Prostate gland (tissue), 2 donors: ENCODE results near the gene ZNF385D. TPM values are rescaled to one million over a fixed set of nuclear protein-coding genes. Genes with fewer than 3 reads are reported as not detected.

Experiments
- DNase-seq: peaks from one replicate; pipeline ENCODE4 v3.0.0-alpha.2; 2019; ENCODE audit warnings: low spot score
- H3K27ac ChIP-seq, 2 donors: fragments of 200-600 bp; sonication (generic); 2 replicates each; pipeline ENCODE4 v1.5.1; 2017 to 2019
- H3K27me3 ChIP-seq: fragments of 200-600 bp; sonication (generic); replicated peaks from 2 replicates; pipeline ENCODE4 v1.5.1; 2019; ENCODE audit not compliant: insufficient read depth
- H3K36me3 ChIP-seq, 2 donors: fragments of 200-600 bp; sonication (generic); 1 replicate in 1 of 2; 2 replicates in 1 of 2; pipeline versions ENCODE4 v1.5.1 to v1.8.1; 2017 to 2019
- H3K4me1 ChIP-seq: fragments of 200-600 bp; sonication (generic); replicated peaks from 2 replicates; pipeline ENCODE4 v1.5.1; 2019
- H3K4me3 ChIP-seq, 2 donors: fragments of 200-600 bp; sonication (generic); 2 replicates each; pipeline ENCODE4 v1.5.1; 2017 to 2019
- H3K9me3 ChIP-seq: fragments of 200-600 bp; sonication (generic); 2 replicates; pipeline ENCODE4 v1.5.1; 2017
- CTCF ChIP-seq, 4 experiments: fragments of 200-600 bp in 2 of 4; fragments of 450-650 bp in 2 of 4; sonication (generic) in 2 of 4; IDR thresholded peaks; 1 replicate in 3 of 4; 2 replicates in 1 of 4; pipeline ENCODE4 v1.5.1; 2016 to 2019; ENCODE audit warnings: antibody characterized with exemption in 4 of 4, mild to moderate bottlenecking in 2 of 4, moderate library complexity in 2 of 4
- POLR2A ChIP-seq: fragments of 450-650 bp; IDR thresholded peaks from one replicate; pipeline ENCODE4 v1.6.1; 2016; ENCODE audit warnings: antibody characterized with exemption, mild to moderate bottlenecking
- POLR2AphosphoS5 ChIP-seq: sonication (generic); formaldehyde crosslinking; IDR thresholded peaks from one replicate; pipeline ENCODE4 v1.6.1; 2017; ENCODE audit warnings: antibody characterized with exemption
- WGBS: methylation state at CpG from one replicate; pipeline ENCODE4 v1.1.5; 2018; 5-methylcytosine and 5-hydroxymethylcytosine counted together
- intact Hi-C: fragments of 100-400 bp; cut with DNase I; formaldehyde crosslinking; loops from one replicate; pipeline ENCODE4 v1.14.2; 2022
- total RNA-seq, 2 donors: library from RNA; depleted of rRNA; stranded (reverse); fragments of >200 nt; gene quantifications; one replicate each; pipeline ENCODE4 v1.1.0, GENCODE V29; 2016

ZNF385D gene
- total RNA-seq, 2 donors from 2014 or later: 1.0 to 5.9 TPM

DNA sequence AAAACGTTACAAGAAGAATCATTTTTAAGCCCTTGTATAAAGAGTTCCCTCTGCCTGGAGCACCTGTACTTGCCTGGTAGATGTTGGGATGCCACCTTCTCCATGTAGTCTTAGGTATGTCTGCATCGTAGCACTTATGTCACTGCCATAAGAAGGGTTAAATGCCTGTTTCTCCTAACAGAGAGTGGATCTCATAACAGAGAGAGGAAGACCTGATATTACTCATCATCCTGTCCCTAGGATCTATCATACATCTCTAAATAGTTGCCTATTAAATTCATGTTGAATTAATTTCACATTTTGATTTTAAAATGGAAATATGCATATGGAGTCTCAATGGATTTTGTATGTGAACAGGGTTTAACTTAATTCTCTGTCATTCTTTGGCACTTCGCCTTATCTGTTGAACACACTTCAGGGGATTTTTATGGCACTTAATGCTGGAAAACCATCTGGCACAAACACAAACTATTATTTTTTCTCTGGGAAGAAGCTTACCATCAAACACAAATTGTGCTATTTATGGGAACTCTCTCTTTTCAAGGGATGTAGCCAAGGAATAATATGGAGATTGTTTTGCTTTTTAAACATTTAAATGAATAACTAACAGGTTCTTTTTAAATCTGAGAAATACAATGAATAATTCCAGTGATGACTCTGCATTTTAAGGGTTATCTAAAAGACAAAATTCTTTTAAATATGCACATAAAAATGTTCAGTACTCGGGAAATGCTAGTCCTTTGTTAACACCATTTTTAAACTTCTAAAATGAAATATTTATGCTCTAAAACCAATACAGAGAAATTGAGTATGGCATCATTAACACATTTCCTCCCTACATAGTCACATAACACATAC lies 230.7 kb downstream of the ZNF385D start:
- intact Hi-C loops: no loop called here

DNA sequence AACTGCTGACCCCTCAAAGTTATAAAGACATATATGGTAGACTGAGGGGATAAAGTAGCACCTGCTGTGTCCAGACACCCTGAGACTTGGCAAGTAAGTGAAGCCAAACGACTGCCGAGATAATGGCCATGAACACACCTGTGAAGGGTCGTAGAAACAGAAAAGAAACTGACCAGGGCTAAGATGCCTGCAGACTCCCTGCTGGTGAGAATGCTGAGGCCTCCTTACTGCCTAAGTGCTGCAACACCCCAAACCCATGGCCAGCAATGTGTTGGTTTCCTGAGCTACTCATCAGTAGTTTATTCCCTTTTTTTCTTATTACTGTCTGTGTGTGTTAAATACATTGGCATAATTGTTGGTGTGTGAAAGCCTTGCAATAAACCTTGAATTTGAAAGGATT lies 233.8 kb downstream of the ZNF385D start:
- Histone ChIP-seq H3K4me1 (no peaks in the 10 kb centered on the region), H3K27ac (no peak overlapping the region), H3K4me3 (no peak overlapping the region), H3K27me3 (no peaks in the 10 kb centered on the region), H3K9me3 (no peaks in the 10 kb centered on the region), H3K36me3 (no peaks in the 10 kb centered on the region)
- intact Hi-C loops: no loop called here
- no peak for DNase-seq
- WGBS: 76% methylated on average over 3 of the region's 3 CpGs
- no peak for TF ChIP-seq CTCF (IDR thresholded peaks at IDR 0.05)
- no peak for TF ChIP-seq POLR2A
- TF ChIP-seq POLR2AphosphoS5: no peak

More for the DNA sequence above, 230.7 kb downstream of the ZNF385D start:
- no peak for TF ChIP-seq CTCF (IDR thresholded peaks at IDR 0.05)
- no peak for TF ChIP-seq POLR2AphosphoS5
- TF ChIP-seq POLR2A: no peak
- no peak overlapping the region for H3K27ac ChIP-seq
- no peak overlapping the region for H3K4me3 ChIP-seq
- 61% methylated on average over 4 of the region's 4 CpGs for WGBS
- no peaks in the 10 kb centered on the region for H3K36me3 ChIP-seq
- H3K27me3 ChIP-seq: no peaks in the 10 kb centered on the region
- no peaks in the 10 kb centered on the region for H3K9me3 ChIP-seq
- DNase-seq: no peak
- H3K4me1 ChIP-seq: no peaks in the 10 kb centered on the region

DNA sequence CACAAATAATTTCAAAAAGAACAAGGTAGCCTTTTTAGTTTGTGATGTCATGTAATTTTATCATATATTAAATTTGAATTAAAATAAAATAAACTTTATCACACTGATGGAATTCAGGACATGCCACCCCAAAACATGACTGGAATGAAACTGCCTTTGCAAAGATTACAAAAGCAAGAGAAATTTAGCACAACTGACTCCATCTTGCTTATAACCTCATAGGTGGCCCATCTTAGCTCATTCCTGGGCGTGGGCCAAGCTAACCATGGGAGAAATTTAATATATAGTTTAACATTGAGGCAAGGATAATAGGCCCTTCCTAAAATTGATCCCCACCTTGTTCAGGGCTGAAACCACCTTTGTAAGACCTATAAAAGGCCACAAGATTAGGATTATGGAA lies 235.6 kb downstream of the ZNF385D start:
- no peak overlapping the region for H3K27ac ChIP-seq
- TF ChIP-seq POLR2A (no peak), CTCF (IDR thresholded peaks at IDR 0.05) (no peak), POLR2AphosphoS5 (no peak)
- no peak for DNase-seq
- no peak overlapping the region for H3K4me3 ChIP-seq
- WGBS: 94% methylated on average over 1 of the region's 1 CpG
- H3K4me1 ChIP-seq: no peaks in the 10 kb centered on the region
- no peaks in the 10 kb centered on the region for H3K9me3 ChIP-seq
- H3K27me3 ChIP-seq: no peaks in the 10 kb centered on the region
- H3K36me3 ChIP-seq: no peaks in the 10 kb centered on the region
- intact Hi-C loops: no loop called here

DNA sequence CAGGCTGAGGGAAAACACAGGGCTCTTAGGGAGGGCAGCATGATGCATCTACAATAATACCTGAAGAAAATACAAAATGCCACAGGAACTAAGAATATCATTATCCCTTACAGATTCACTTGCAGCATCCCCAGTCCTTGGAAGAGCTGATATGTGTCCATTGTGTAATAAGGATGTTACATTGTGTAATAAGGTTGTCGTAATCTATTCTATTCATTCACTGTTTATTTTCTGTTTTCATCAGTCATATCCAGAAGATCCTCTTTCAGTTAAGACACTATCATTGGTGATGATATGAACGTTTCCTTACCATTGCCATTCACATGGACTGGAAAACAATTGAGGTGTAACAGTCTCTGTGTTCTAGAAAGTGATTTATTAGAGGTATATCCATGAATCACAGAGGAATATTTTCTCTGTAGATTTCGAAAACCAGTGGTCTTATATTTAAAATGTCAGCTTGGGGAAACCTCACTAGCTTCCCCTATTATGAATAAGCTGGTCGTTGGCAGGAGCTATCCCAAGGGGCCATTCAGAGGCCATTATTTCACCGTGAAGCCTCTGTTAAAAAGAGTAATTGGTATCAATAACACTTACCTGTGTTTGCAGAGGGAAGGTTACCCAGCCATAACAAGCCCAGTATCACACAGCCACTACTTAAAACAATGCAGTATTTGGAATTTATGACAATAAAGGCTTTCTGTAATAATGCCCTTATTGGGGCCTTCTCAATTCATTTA lies 241.1 kb downstream of the ZNF385D start:
- WGBS: 59% methylated on average over 5 of the region's 5 CpGs
- intact Hi-C loops: no loop called here
- no peaks in the 10 kb centered on the region for H3K9me3 ChIP-seq
- no peaks in the 10 kb centered on the region for H3K4me1 ChIP-seq
- no peak for DNase-seq
- H3K27ac ChIP-seq: no peak overlapping the region
- H3K4me3 ChIP-seq: no peak overlapping the region
- no peaks in the 10 kb centered on the region for H3K27me3 ChIP-seq
- H3K36me3 ChIP-seq: no peaks in the 10 kb centered on the region
- TF ChIP-seq POLR2A: no peak
- no peak for TF ChIP-seq CTCF (IDR thresholded peaks at IDR 0.05)
